Erythroblast (primary cell): ENCODE measurements around the gene MICA.

Source experiments
- GATA1 ChIP-seq: IDR thresholded peaks from 2 replicates; pipeline ENCODE4 v1.6.1; 2011; ENCODE audit warnings: low read depth, mild to moderate bottlenecking, control low read depth, low read length, moderate library complexity
- POLR2A ChIP-seq: IDR thresholded peaks from 2 replicates; pipeline ENCODE4 v1.6.1; 2011; ENCODE audit warnings: mild to moderate bottlenecking, low read length

DNA sequence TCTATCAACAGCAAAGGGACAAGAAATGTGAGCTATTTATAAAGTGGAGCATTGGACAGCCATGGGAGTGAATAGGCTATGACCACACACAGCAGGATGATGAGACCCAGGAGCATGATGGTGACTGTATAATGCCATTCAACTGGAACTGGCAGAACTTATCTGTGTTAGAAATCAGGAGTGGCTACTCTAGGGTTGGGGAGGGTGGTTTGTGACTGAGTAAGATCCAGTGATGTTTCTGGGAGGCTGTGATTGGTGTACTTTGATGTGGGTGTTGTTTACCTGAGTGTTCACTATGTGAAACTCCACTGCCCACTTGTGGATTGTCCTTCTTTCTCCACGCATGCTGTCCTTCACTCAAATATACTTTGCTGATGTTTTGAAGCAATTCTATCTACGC is 34.9 kb upstream of the MICA start:
- TF ChIP-seq POLR2A (no peak), GATA1 (no peak)
